K562 (cell line): ENCODE measurements around the gene INTS13. TPM values are rescaled to one million over a fixed set of nuclear protein-coding genes. Genes with fewer than 3 reads are reported as not detected.

ENCODE experiments used
- CBX8 ChIP-seq: fragments of 200-600 bp; sonication (generic); IDR thresholded peaks from 2 replicates; pipeline ENCODE4 v1.6.1; 2012; ENCODE audit warnings: borderline replicate concordance, mixed run types, low read depth, mild to moderate bottlenecking, moderate library complexity, mixed read lengths, low read length, control low read depth, inconsistent platforms; ENCODE audit not compliant: poor library complexity, severe bottlenecking; ENCODE audit errors: extremely low read depth
- CC2D1A ChIP-seq: fragments of 450-650 bp; IDR thresholded peaks from 2 replicates; pipeline ENCODE4 v1.6.1; 2017; ENCODE audit warnings: mild to moderate bottlenecking
- CEBPG ChIP-seq, 3 experiments: fragments of 200-800 bp in 1 of 3; sonication (Bioruptor generic) in 1 of 3; sonication (generic) in 1 of 3; formaldehyde crosslinking in 1 of 3; IDR thresholded peaks in 2 of 3; conservative IDR thresholded peaks in 1 of 3; 2 replicates each; pipeline versions ENCODE4 v1.6.1 to v1.8.0; 2016 to 2022; ENCODE audit warnings: missing compliant biosample characterization in 2 of 3, missing genetic modification characterization in 2 of 3, mild to moderate bottlenecking in 1 of 3, missing genetic modification reagents in 1 of 3
- CTBP1 ChIP-seq: fragments of 450-650 bp; IDR thresholded peaks from 2 replicates; pipeline ENCODE4 v1.6.1; 2016; ENCODE audit warnings: borderline replicate concordance
- FOXP1 ChIP-seq: sonication (generic); formaldehyde crosslinking; IDR thresholded peaks from 2 replicates; pipeline ENCODE4 v1.8.0; 2022; ENCODE audit warnings: mild to moderate bottlenecking, missing genetic modification reagents
- PPARD ChIP-seq: fragments of 250-450 bp; sonication (Bioruptor Pico); IDR thresholded peaks from 2 replicates; pipeline ENCODE4 v1.8.0; 2022; ENCODE audit warnings: inconsistent platforms, mild to moderate bottlenecking, moderate library complexity
- PTTG1 ChIP-seq: fragments of 450-650 bp; IDR thresholded peaks from 2 replicates; pipeline ENCODE4 v1.6.1; 2016; ENCODE audit warnings: low read depth, mild to moderate bottlenecking, missing genetic modification characterization, missing compliant biosample characterization
- RAD51 ChIP-seq: fragments of 450-650 bp; IDR thresholded peaks from 2 replicates; pipeline ENCODE4 v1.7.1; 2016; ENCODE audit warnings: low read depth, mild to moderate bottlenecking, borderline replicate concordance
- RBBP5 ChIP-seq: fragments of 200-600 bp; sonication (generic); IDR thresholded peaks from 2 replicates; pipeline ENCODE4 v1.6.1; 2012; ENCODE audit warnings: borderline replicate concordance, mild to moderate bottlenecking, low read length, control low read depth, inconsistent platforms; ENCODE audit not compliant: insufficient read depth, poor library complexity, severe bottlenecking
- THAP7 ChIP-seq: fragments of 250-450 bp; sonication (Bioruptor Pico); IDR thresholded peaks from 2 replicates; pipeline ENCODE4 v1.5.0; 2021
- UBTF ChIP-seq, 2 experiments: IDR thresholded peaks; 2 replicates each; pipeline ENCODE4 v1.6.1; 2012; ENCODE audit warnings: improper control_type of control experiment in 2 of 2, low read depth in 2 of 2, low read length in 2 of 2, borderline replicate concordance in 1 of 2
- ZBTB17 ChIP-seq: fragments of 450-650 bp; formaldehyde crosslinking; IDR thresholded peaks from 2 replicates; pipeline ENCODE4 v1.4.0; 2020; ENCODE audit warnings: mild to moderate bottlenecking
- ZKSCAN3 ChIP-seq: fragments of 250-450 bp; sonication (Bioruptor Pico); IDR thresholded peaks from 2 replicates; pipeline ENCODE4 v1.4.0; 2020
- ZNF395 ChIP-seq: fragments of 200-800 bp; sonication (Bioruptor generic); IDR thresholded peaks from 2 replicates; pipeline ENCODE4 v1.6.1; 2017; ENCODE audit warnings: missing genetic modification characterization, missing compliant biosample characterization
- ZNF57 ChIP-seq: fragments of 450-650 bp; formaldehyde crosslinking; IDR thresholded peaks from 2 replicates; pipeline ENCODE4 v1.4.0; 2020; ENCODE audit warnings: mild to moderate bottlenecking, moderate library complexity
- polyA plus RNA-seq, 8 experiments: library from polyadenylated mRNA; depleted of rRNA in 4 of 8; stranded (reverse) in 5 of 8; unstranded in 3 of 8; fragments of >200 nt; fragmentation: Nextera tagmentation in 2 of 8; fragmentation: Illumina TruSeq in 1 of 8; extraction: Ambion mirVana in 2 of 8; extraction: Trizol in 1 of 8; gene quantifications; 2 replicates each; pipeline versions ENCODE4 v1.2.1 to v1.2.3, GENCODE V29; 2011 to 2014; ENCODE audit warnings: inconsistent platforms in 1 of 8, missing spikeins in 1 of 8
- total RNA-seq, 7 experiments: library from RNA; depleted of rRNA in 6 of 7; stranded (reverse); fragments of >200 nt in 6 of 7; fragmentation: Illumina TruSeq in 2 of 7; extraction: Trizol in 2 of 7; gene quantifications; 2 replicates each; pipeline versions ENCODE4 v1.2.1 to v1.2.3, GENCODE V29; 2011 to 2021; ENCODE audit warnings: low replicate concordance in 1 of 7
- TF ChIP-seq, protein P1 (sequence below): sonication (generic); formaldehyde crosslinking; IDR thresholded peaks from 2 replicates; pipeline ENCODE4 v1.5.0; 2020; ENCODE audit warnings: missing genetic modification reagents
- TF ChIP-seq, protein P2 (sequence below), 2 experiments: fragments of 450-650 bp in 1 of 2; sonication (generic) in 1 of 2; formaldehyde crosslinking in 1 of 2; IDR thresholded peaks in 1 of 2; conservative IDR thresholded peaks in 1 of 2; 2 replicates each; pipeline versions ENCODE4 v1.6.1 to v1.8.1; 2016 to 2023; ENCODE audit warnings: mild to moderate bottlenecking in 2 of 2, moderate library complexity in 2 of 2, inconsistent platforms in 1 of 2, missing genetic modification reagents in 1 of 2
- TF ChIP-seq, protein P3 (sequence below): IDR thresholded peaks from 2 replicates; pipeline ENCODE4 v1.6.1; 2011; ENCODE audit warnings: borderline replicate concordance, low read depth, mild to moderate bottlenecking, moderate library complexity, low read length; ENCODE audit not compliant: insufficient read depth, poor library complexity, severe bottlenecking

INTS13 gene
- total and polyA plus RNA-seq, 9 of the 15 experiments (the other 6 are each of a cell fraction or from before 2014, with no cell fraction given), result 48.3 to 91.8 (median 78.1) TPM

DNA sequence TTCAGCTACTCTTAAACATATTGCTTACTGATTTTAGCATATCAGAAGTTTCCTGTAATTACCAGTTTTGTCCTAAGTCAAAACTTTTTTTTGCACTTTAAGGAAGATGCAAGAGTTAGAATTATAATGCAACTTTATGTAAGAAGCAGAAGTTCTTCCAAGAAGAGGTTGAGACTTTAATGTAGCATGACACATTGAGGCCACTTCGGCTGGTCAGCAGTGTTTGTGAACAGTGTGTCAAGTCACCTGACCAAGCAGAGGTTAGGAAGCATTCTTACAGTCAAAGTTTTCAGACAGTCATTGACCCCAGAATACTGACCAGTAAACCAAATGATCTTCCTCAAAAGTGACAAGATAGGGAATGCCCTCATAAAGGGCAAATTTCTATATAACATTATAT is 15.7 kb upstream of the INTS13 start (continued):
- TF ChIP-seq CTBP1 (no peak), CEBPG (CRISPR knock-in tag; IDR thresholded peaks at IDR 0.05) (peak; percentile 81), CEBPG (tag; conservative IDR thresholded peaks at IDR 0.05 in 1 of 2, IDR thresholded peaks at IDR 0.05 in 1 of 2) (peak in 1 of 2 experiments; percentile 87; a peak in 3 of 4 replicates), RBBP5 (no peak), THAP7 (CRISPR knock-in tag) (no peak), PTTG1 (tag) (no peak), CBX8 (no peak), ZNF395 (CRISPR knock-in tag) (no peak), ZNF57 (no peak), RAD51 (peak; percentile 73; the same call in 1 of the 2 replicates), ZKSCAN3 (CRISPR knock-in tag) (no peak), UBTF (IDR thresholded peaks at IDR 0.05; ENCODE audit: borderline replicate concordance in 1 of 2, low read depth in 2 of 2, low read length in 2 of 2) (no peak), FOXP1 (CRISPR knock-in tag) (no peak), PPARD (CRISPR knock-in tag) (no peak), ZBTB17 (CRISPR knock-in tag) (no peak), CC2D1A (no peak)
- TF ChIP-seq, protein P1, sequence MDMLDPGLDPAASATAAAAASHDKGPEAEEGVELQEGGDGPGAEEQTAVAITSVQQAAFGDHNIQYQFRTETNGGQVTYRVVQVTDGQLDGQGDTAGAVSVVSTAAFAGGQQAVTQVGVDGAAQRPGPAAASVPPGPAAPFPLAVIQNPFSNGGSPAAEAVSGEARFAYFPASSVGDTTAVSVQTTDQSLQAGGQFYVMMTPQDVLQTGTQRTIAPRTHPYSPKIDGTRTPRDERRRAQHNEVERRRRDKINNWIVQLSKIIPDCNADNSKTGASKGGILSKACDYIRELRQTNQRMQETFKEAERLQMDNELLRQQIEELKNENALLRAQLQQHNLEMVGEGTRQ (CRISPR knock-in tag), result peak; percentile 58
- TF ChIP-seq, protein P2, sequence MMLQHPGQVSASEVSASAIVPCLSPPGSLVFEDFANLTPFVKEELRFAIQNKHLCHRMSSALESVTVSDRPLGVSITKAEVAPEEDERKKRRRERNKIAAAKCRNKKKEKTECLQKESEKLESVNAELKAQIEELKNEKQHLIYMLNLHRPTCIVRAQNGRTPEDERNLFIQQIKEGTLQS (IDR thresholded peaks at IDR 0.05), result peak; percentile 26; the same call in 1 of the 2 replicates
- TF ChIP-seq, protein P2 (CRISPR knock-in tag; conservative IDR thresholded peaks at IDR 0.05), result no peak
- TF ChIP-seq, protein P3, sequence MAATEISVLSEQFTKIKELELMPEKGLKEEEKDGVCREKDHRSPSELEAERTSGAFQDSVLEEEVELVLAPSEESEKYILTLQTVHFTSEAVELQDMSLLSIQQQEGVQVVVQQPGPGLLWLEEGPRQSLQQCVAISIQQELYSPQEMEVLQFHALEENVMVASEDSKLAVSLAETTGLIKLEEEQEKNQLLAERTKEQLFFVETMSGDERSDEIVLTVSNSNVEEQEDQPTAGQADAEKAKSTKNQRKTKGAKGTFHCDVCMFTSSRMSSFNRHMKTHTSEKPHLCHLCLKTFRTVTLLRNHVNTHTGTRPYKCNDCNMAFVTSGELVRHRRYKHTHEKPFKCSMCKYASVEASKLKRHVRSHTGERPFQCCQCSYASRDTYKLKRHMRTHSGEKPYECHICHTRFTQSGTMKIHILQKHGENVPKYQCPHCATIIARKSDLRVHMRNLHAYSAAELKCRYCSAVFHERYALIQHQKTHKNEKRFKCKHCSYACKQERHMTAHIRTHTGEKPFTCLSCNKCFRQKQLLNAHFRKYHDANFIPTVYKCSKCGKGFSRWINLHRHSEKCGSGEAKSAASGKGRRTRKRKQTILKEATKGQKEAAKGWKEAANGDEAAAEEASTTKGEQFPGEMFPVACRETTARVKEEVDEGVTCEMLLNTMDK, result no peak
